8988T (cell line): ENCODE results near the gene PLA2G2D.

Experiments used
- DNase-seq: peaks from one replicate; pipeline ENCODE4 v3.0.0; 2011

Gene PLA2G2D, protein sequence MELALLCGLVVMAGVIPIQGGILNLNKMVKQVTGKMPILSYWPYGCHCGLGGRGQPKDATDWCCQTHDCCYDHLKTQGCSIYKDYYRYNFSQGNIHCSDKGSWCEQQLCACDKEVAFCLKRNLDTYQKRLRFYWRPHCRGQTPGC

GRCh38 chr1:20119347-20119746, at the start of gene PLA2G2D:
Gene PLA2G2D, minus strand, starts transcription at chr1:20119536. Its CDS starts 38 bp downstream, at chr1:20119498.
- DNase-seq: no peak

DNA sequence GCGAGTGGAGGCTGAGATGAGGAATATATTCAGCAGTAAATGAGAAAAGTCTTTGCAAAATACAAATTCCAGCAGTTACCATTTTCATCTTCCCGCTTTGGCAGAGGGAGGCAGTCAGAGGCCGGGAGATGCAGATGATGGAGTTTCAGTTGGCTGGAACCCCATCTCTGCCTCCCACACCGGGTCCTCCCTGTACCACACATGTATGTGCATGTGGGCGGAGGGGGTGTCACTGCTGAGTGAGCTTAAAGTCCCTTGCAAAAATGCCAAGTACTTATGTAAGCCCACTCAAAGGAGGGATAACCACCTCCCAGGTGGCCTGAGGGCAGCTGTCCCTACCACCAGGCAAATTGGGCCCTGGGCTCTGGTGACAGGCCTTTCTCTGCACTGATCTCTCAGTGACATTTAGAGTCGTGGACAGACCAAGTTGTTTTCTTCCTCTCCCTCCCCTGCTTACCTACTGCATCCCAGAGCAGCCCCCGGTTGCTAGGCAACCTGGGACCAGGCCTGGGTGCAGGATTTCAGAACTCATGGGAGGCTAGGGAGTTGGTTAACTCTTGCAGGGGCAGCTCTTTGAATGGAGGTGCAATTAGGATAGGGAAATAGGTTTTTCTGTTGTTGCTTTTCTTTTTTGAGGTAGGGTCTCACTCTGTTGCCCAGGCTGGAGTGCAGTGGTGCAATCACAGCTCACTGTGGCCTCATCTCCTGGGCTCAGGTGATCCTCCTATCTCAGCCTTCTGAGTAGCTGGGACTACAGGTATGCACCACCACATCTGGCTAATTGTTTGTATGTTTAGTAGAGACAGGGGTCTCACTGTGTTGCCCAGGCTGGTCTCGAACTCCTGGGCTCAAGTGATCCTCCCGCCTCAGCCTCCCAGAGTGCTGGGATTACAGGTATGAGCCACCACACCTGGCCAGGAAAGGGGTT, 49.5 kb upstream of the PLA2G2D start:
- DNase-seq: no peak

- no peak for DNase-seq
These were observed 47.8 kb upstream of the PLA2G2D start for GRCh38 chr1:20167126-20167525.

GRCh38 chr1:20166051-20166450, 46.7 kb upstream of the PLA2G2D start:
- no peak for DNase-seq

DNA sequence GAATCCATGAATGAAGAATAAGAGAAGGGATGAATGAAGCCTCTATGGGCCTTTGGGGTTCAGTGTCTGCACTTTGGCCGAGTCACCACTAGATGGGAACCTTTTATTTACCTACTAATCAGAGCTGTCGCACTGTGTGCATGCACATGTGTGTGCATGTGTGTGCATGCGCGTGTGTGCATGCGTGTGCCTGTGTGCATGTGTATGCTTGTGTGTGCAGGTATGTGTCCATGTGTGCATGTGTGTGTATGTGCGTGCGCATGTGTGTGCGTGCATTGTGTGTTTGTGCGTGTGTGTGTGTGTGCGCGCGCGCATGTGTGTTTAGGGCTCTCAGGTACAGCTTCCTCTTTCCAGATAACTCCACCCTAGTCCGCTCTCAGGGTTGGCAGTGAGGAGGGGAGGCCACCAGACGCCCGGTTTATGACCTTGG, 46.2 kb upstream of the PLA2G2D start:
- DNase-seq: no peak

GRCh38 chr1:20164694-20165202, 45.4 kb upstream of the PLA2G2D start:
- no peak for DNase-seq

- DNase-seq: no peak
These were observed 40.7 kb upstream of the PLA2G2D start for GRCh38 chr1:20160034-20160433.

DNA sequence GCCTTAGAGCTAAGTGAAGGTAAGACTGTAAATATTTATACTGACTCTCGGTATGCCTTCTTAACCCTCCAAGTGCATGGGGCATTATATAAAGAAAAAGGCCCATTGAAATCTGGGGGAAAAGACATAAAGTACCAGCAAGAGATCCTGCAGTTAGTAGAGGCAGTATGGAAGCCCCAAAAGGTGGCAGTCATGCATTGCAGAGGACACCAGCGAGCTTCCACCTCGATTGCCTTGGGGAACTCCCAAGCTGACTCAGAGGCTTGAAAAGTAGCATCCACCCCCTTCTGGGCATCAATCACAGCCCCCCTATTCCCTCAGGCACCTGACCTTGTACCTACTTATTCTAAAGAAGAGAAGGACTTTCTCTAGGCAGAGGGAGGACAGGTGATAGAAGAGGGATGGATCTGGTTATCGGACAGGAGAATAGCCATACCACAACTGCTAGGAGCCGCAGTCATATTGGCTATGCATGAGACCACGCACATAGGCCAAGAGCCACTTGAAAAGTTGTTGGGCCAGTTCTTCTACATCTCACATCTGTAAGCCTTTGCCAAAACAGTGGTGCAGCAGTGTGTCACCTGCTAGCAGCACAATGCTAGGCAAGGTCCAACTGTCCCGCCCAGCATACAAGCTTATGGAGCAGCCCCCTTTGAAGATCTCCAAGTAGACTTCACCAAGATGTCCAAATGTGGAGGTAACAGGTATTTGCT, 39.2 kb upstream of the PLA2G2D start:
- DNase-seq: no peak

- DNase-seq: no peak
These were observed 35.0 kb upstream of the PLA2G2D start for GRCh38 chr1:20154301-20154831.

GRCh38 chr1:20153000-20153418, 33.7 kb upstream of the PLA2G2D start:
- no peak for DNase-seq

DNA sequence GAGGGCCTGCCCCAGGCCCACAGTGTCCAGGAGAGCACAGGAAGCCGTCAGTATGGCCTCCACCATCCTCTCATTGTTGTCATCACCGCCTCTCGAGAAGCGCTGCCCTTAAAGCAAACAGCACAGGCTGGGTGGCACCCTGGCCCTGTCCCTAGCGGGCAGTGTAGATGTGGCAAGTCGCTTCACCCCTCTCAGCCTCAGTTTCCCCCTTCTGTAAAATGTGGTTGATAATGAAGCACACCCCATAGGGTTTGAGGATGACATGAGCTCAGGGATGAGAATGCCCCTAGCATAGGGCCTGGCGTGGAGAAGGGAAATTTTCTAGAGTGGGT, 33.2 kb upstream of the PLA2G2D start:
- DNase-seq: no peak

DNA sequence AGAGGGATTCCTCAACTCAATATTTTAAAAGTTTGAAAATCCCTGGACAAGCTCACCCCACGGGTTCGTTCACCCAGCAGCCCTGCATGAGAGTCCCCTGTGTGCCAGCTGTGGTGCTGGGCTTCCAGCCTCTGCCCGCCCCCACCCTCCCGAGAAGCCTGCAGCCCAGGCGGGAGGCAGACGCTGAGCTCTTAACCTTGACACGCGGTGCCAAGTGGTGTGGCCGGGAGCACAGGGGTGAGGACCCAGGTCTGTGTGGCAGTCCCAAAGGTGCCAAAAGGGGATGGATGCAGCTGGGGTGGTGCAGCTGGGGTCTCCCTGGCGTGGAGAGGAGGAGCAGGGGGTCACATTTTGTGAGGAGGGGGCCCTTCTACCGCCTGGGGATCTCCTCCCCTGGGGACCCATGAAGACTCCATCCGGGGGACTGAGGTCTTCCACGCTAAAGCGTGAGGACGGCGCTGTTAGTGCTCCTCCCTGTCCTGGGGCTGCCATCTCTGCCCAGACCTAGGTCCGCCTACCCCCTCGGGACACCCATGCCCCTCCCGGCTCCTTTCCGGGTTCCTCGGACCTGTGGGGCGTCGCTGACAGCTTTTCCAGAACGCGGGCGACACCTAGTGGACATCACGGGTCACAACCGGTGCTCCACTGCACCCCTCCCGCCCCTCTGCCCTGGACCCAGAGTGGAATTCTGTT, 32.7 kb upstream of the PLA2G2D start:
- peak; percentile 74 for DNase-seq

- no peak for DNase-seq
These were observed 31.6 kb upstream of the PLA2G2D start for GRCh38 chr1:20150969-20151368.

- no peak for DNase-seq
These were observed 31.0 kb upstream of the PLA2G2D start for GRCh38 chr1:20150326-20150705.

DNA sequence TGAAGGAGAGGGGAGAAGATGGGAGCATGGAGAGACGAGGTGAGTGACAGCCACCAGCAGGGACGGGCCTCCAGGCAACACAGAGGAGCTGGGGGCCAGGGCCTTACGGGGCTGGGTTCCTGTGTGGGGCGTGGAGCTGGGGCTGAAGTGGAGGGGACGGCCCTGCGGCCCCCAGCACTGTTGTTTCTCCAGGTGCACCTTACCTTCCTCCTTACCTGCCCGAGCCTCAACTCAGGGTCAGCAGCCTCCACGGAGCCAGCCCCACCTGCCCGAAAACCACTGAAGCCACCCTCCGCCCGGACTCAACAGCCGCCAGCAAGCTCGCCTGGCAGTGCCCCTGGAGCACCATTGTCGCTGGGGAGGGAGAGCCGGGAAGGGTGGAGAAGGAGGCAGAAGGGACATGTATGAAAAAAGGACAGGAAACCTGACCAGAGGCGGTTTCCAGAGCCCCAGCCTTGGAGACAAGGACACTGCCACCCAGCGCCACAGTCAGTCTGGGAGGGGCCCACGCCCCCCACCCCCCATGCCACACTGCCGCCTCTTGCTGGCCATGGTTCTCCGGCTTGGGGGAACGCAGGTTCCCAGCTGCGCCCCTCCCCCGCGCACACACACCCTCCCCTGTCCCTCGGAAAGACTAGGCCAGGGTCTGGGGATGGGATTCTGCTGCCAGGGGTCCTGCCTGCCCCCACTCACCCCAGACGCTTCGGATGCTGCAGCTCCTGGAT, 30.4 kb upstream of the PLA2G2D start:
- no peak for DNase-seq

DNA sequence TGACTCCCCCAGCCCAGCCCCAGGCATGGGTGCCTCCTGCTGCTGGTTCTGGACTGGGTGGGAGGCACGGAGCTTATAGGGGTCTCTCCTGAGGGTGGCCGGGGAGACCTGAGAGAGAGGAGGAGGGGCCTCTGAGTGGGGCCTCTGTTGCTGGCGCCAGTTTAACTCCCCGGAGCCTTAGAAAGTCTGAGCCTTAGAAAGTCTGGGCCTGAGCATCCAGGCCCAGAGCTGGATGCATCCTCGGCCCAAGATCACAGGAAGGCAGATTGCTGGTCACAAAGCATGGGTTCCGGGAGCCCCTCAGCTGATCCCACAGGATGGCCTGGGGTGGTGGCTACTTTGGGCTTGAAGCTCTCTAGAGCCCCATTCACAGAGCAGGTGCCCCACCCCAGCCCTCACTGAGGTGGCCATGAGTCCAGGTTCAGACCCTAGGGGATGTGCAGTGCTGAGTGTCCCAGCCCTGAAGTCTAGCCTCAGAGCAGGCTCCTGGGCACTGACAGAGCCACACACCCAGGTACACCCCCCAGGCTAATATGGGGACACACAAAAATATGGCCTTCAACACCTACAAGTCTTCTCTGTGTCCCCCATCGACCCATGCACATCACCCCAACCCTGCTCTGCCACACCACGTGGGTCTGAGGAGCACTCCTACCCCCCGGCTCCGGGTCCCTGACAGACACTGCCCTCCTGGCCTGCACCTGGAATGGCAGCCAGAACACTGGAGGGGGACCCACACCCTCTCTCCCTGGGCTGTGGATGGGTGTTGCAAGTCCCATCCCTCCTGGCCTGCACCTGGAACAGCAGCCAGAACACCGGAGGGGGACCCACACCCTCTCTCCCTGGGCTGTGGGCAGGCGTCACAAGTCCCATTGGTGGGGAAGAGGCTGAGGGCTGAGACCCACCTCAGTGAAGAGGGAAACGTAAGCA, 29.5 kb upstream of the PLA2G2D start:
- no peak for DNase-seq

- DNase-seq: no peak
These were observed 28.7 kb upstream of the PLA2G2D start for GRCh38 chr1:20147846-20148570.

DNA sequence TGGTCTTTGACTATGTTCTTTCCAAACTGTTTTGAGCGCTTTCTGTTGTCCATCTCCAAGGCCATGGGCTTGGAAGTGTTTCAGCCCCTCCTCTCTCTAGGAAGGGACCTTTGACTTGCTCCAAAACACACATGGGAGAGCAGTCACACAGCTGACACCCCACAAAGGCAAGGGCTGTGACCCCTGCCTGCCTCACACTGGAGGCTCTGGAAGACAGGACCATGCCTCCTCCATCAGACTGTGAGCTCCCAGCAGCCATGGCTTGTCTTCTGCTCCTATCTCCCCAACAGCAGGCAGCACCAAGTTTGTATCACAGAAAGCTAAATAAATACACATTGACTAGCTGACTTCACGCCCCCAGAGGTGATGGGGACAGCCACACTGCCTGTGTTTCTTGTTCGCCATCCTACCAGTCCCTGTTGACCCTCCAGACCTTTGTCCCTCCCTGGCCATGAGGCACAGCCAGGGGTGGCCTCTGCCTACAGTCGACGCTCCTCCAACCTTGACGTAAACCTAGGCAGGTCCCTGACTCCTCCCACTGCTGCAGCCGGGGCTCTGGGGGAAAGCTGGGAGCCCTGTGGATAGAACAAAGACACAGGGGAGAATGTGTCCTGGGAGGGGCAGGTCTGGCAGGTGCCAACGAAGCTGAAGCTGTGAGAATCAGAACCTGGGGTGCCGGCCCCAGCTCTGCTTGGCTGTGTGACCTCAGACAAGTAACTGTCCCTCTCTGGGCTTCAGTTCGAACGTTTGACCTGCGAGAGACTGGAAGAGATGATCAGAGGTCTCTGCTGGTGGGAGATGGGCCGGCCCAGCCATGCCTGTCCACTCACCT, 24.6 kb upstream of the PLA2G2D start:
- DNase-seq: no peak

GRCh38 chr1:20143318-20143717, 24.0 kb upstream of the PLA2G2D start:
- no peak for DNase-seq
